T-helper 2 cell treated with Interferon-gamma antibody and Interleukin-4, amounts not matched to agents 100 ng/mL and 5 ng/mL, for 36 hours (primary cell): ENCODE data around the gene ABTB1. TPM values are rescaled to one million over a fixed set of nuclear protein-coding genes. Genes with fewer than 3 reads are reported as not detected.

Experiments
- intact Hi-C: fragments of 100-400 bp; cut with micrococcal nuclease; formaldehyde crosslinking; loops from one replicate; pipeline ENCODE4 v1.15.1; 2023
- total RNA-seq: library from RNA; stranded (reverse); gene quantifications from 2 replicates; pipeline ENCODE4 v1.2.3, GENCODE V29; 2022

The ABTB1 gene
- total RNA-seq, 1 donor from 2014 or later: 22.0 TPM

DNA sequence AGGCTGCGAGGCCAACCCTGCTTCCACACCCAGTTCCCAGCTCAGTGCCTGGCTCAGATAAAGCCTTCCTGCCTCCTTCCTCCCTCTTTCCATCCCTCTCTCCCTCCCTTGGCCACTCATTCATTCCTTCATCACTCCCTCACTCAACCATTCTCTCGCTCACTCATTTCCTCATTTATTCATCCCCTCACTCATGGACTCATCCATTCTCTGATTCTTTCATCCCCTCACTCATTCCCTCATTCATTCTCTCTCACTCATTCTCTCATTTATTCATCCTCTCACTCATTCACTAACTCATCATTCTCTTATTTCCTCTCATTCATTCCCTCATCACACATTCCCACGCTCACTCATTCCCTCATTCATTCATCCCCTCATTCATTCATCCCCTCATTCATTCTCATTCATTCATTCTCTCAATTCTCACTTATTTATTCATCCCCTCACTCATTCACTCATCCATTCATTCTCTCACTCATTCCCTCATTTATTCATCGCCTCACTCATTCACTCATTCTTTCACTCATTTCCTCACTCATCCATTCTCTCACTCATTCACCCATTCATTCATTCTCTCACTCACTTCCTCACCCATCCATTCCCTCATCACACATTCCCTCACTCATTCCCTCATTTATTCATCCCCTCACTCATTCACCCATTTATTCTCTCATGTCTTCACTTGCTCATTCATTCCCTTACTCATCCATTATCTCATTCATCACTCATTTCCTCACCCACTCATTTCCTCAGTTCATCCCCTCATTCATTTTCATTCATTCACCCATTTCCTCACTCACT is 13.2 kb downstream of the ABTB1 start:
- intact Hi-C loops: no loop called here

DNA sequence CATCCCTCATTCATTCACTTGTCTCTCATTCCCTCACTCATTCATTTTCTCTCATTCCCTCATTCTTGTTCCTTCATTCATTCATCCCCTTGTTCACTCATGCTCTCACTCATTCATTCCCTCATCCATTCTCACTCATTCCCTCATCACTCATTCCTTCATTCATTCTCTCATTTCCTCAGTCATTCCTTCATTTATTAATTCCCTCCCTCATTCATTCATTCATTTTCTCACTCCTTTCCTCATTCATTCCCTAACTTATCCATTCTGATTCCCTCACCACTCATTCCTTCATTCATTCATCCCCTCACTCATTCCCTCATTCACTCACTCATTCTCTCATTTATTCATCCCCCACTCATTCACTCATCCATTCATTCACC is 13.8 kb downstream of the ABTB1 start:
- intact Hi-C loops: no loop called here

DNA sequence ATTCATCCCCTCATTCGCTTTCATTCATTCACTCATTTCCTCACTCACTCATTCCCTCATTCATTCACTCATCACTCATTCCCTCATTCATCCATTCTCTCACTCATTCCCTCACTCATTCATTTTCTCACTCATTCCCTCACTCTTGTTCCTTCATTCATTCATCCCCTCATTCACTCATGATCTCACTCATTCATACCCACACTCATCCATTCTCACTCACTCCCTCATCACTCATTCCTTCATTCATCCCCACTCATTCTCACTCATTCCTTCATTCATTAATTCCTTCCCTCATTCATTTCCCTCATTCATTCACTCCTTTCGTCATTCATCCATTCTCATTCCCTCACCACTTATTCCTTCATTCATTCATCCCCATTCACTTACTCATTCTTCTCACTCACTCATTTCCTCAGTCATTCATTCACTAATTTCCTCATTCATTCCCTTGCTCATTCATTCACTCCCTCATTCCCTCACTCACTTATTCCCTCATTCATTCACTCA is 14.5 kb downstream of the ABTB1 start:
- intact Hi-C loops: no loop called here

DNA sequence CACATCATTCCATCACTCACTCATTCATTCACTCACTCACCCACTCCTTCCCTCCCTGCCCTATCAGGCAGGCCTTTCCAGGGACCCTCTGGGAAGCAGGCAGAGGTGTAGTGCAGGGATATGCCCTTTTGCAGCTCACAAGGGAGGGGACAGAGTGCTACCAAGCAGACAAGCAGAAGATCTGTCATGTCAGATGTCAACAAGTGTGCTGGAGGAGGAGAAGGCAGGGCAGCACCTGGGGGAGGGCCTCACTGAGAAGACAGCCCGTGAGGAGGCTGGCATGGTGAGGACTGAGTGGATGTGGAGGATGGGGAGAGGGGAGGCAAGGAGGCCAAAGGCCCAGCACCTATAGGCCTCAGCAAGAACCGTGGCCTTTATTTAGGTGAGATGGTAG is 15.3 kb downstream of the ABTB1 start:
- intact Hi-C loops: no loop called here

DNA sequence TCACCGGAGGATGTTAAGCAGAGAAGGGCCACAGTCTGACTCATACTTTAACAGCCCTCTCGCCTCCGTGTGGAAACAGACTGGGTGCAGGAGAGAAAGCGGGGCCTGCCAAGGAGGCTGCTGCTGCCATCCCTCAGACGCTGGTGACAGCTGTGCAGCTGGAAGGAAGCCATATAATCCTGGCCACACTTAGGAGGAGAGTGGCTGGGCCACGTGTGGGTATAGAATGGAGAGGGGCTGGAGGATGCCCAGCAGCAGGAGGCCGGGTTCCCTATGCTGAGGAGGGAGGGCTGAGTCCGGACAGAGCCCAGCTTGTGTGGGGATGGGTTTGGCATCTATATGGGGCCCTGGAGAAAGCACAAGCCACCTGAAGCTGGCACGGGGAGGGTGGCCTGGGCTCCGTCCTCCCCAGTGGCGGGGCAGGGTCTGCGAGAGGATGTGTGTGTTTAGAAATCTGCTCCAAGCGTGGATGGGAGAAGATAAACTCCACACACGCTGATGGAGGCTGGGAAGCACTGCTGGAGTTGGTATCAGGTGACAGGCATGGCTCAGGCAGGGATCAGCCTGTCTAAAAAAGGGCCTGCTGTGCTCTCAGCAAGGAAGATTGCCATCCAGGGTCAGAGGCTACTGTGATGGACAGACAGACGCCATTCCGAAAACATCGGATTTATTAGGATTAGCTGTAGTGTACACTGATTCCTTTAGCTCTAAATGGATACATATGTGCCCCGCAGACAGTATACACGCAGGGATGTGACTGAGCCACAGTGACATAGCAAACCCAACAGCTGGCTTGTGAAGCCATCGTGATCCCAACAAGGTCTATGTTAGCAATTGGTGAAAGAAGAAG is 15.9 kb downstream of the ABTB1 start:
- intact Hi-C loops: no loop called here

DNA sequence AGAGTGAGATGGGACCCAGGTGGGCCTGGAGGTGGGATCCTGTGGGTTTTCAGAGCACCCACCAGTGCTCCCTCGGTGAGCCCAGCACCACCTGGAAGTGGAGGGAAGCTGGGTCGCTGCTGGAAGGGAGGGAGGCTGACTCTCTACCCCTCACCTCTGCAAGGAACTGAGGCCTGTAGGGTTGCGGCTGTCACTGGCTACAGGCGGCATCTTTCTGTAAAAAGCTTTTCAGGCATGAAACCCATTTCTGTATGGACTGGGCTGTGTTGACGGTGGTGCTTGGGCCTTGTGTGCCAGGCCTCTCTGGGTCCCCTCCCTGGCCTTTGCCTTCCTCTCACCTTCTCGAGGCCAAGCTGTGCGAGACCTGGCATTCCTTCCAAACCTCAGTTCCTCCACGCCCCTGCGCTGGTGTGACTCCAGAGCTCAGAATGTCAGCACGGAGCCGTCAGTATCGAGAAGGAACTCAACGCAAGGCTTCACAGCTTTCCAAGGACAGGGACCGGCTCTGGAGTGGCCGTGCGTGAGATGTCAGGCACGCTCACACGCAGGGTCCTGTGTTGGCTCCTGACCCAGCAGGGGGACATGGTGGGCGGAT is 16.6 kb downstream of the ABTB1 start:
- intact Hi-C loops: no loop called here

DNA sequence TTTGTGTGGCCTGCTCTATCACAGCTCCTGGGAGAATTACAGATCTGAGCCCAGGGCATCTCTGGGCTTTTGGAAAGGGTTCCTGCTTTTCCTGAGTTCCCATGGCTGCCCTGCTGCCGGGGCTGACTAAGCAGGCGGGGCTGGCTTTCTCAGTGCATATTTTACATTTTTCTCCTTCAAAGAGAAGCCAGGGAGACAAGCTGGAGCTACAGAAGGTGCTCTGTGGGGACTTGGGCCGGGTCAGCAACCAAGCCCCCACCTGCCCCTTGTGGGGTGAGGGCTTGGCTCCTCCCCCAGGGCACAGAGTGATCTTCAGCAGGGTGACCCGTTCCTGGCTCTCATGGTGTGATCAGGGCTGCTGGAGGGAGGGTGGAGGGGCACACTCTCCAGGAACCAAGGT is 17.4 kb downstream of the ABTB1 start:
- intact Hi-C loops: loop anchor here (5.0 kb wide), 1 partner anchor 113 kb away; no protein-coding TSS in a partner anchor

DNA sequence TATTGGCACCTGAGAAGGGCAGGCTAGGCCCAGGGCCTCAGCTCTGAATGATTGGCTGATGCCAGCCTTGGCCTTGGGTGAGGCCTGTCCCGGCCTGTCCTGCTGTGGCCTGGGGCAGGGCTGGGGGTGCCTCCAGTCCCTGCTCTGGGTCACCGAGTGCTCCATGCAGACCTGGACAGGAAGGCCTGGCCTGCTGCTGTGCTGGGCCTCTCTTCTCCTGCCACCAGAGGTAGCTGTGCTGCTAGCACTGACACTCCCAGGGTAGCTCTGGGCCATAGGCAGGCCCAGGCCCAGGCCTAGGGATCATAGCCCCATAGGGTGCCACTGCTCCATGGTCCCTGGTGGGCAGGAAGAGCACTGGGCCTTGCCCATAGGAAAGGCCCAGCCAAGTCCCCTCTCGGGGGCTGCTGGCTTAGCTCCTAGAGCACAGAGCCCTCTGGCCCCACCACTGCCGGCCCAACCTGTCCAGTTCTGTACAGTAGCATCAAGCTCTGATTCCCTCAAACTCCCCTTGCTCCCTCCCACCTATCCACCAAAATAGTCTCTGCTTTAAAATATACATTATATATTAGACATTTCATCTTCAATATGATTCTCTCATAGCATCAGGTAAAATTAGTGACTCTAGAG is 18.2 kb downstream of the ABTB1 start:
- intact Hi-C loops: loop anchor here (5.0 kb wide), 1 partner anchor 114 kb away; no protein-coding TSS in a partner anchor

DNA sequence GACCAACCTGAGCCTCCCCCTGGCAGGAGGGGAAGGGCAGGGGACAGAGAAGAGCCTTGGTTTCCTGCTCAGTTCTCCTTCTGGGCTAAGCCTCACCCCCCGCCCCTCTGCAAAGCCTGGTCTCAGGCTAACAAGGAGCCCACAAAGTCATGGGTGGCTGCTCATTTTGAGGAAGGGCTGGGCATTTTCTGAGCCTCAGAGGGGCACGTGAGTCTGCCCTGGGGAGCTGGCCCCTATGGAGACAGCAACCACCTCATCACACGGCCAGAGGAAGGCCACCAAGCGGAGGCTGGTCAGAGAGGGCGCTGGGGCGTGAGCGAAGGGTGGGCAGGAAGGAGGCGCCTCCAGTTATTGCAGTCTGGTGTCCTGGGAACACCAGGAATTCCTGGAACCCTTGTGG is 18.7 kb downstream of the ABTB1 start:
- intact Hi-C loops: loop anchor here (5.0 kb wide), 1 partner anchor 114 kb away; no protein-coding TSS in a partner anchor

DNA sequence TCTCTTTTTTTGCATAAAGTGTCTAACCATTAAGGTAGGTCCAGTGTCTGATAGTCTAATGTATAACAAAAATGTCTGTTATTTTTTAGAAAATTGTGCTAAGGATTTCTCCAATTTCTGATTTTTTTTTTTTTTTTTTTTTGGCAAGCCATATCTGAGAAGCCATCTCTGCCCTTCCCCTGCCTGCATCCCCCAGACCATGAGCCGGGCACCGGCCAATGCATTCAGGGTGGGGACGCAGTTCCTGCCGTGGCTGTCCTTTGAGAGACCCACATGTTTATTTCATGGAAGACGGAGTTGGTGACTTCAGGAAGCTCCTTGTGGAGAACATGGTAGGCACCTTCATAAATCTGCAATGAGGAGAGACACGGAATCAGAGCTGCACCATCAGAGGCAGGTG is 19.2 kb downstream of the ABTB1 start:
- intact Hi-C loops: loop anchor here (5.0 kb wide), 1 partner anchor 115 kb away; no protein-coding TSS in a partner anchor

DNA sequence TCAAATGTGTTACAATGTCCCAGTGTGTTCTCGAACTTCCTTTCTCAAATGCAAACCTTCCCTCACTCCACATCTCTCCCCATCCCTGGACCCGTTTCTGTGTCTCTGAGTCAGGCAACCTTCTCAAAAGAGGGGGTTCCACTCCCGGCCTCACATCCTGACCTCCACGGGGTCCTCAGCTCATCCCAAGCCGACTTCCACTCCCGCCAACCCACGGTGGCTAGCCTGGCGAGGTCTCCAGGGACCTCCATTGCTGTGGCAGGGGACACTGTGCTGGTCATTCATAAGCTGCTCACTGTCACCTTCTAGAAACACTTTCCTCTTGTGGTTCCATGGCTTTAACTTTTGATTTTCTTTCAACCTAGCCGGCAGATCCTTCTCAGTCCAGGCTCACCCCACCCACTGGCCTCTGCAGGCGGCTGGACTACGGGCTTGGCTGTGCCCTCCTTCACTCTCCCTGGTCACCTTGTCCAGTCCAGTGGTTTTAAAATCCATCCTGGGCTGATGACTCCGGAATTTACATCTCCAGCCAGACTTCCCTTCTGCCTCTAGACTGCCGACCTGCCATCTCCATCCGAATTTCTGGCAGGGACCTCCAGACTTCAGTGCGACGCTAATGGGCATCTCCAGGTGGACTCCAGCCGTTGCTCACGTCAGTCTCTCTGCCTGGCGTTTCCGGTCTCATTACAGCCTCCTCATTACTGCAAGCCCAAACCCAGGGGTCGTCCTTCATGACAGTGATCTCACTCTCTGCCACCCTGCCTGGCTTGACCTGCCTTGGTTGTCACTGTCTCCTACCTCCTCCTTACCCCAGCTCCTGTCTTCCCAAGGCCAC is 20.0 kb downstream of the ABTB1 start:
- intact Hi-C loops: loop anchor here (5.0 kb wide), 1 partner anchor 115 kb away; no protein-coding TSS in a partner anchor

DNA sequence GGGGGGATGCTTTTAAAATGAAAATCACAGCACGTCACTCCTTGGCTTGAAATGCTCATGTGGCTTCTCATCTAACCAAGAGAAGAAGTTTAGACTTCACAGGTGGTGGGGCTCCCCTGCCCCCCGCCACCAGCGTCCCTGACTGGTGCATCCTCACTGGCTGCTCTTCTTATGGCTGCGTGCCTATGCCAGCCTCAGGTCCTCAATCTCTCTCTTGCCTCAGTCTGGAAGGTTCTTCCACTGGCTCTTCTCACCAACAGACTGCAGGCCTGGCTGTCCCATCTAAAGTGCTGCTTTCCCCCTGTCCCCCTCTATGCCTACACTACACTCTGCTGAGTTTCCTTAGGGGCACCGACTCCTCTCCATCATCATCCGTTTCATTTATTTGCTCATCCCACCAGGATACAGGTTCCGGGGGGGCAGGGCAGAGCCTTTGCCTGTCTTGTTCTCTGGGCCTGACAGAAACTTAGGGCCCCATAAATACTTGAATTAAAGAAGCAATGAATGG is 20.6 kb downstream of the ABTB1 start:
- intact Hi-C loops: loop anchor here (5.0 kb wide), 1 partner anchor 116 kb away; no protein-coding TSS in a partner anchor

DNA sequence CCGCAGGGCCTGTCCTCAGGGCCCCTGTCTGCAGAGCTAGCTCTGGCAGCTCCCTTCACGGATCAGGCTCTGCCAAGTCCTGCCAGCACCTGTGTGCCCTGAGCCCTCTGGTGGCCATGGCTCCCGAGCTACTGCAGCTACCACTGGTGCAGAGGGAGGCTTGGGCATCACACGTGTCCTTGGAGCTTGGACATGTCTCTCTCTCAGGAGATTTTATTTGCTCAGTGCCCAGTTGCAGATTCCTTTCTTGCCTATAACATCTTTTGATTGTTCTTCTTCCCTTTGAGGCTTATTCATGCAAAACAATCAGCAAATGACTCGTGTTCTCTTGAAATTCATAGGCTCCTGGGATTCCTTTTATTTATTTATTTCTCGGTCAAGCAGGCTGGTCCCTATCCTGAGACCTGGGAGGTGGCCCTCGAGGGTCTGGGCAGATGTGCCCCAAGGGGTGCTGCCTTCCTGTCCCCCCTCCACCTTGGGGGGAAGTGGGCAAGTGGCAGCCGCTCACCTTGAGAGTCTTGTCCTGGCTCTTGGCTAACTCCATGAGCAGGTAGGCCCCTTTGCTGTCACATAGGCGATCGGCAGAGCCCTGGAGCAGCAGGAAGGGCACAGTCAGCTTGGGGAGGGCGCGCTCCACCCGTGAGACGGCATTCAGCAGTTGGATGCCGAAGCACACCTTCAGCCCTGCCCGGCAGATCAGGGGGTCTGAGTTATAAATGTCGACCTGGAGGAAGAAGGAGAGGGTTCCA is 21.9 kb downstream of the ABTB1 start:
- intact Hi-C loops: loop anchor here (1.0 to 5.0 kb wide), 2 partner anchors 42 to 117 kb away; no protein-coding TSS in a partner anchor

DNA sequence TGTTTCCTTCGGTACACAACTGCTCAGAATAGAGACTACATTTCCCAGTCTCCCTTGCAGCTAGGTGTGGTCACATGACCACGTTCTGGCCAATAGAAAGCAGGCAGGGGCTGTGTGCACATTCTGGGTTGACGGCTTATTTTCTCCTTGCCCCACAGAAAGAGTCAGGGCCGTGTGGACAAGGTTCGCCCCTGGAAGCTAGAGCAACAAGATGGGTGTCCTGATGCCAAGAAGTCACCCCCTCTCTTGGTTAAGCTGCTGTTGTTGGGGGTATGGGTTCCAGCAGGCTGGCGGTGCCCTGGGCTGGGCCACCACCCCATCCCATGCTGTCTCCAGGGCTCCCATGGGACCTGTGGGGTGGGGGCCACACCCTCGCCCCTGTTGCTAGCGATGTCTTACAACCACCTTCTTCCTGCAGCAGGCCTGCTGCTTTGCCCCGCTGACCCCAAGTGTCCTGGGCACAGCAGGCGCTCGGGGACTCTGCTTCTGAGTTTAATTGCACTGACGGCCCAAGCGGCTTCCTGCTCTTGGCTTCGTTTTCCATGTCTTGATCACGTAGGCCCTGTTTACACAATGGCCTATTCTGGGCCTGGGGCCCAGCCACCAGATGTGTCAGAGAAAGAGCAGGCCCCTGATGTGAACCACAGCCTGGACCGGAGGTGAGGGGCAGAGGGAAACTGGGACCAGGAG is 24.9 kb downstream of the ABTB1 start:
- intact Hi-C loops: loop anchor here (2.0 kb wide), 1 partner anchor 25 kb away; the partner anchor contains the start of gene ABTB1

DNA sequence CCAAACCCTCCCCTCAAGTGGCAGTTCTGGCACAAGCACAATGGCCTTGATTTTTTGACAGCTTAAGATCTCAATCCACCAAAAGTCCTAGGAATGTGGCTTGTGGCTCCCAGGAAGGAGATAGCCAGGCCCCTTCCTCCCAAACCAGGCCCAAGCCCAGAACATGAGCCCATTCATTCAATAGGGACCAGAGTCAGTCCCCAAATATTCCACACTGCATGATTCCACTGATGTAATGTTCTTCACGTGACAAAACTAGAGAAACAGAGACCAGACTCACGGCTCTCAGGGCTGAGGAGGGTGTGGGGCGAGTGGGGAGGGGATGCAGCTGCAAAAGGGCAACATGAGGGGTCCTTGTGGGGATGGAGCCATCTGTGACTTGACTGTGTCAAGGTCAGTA is 25.5 kb downstream of the ABTB1 start:
- intact Hi-C loops: no loop called here

DNA sequence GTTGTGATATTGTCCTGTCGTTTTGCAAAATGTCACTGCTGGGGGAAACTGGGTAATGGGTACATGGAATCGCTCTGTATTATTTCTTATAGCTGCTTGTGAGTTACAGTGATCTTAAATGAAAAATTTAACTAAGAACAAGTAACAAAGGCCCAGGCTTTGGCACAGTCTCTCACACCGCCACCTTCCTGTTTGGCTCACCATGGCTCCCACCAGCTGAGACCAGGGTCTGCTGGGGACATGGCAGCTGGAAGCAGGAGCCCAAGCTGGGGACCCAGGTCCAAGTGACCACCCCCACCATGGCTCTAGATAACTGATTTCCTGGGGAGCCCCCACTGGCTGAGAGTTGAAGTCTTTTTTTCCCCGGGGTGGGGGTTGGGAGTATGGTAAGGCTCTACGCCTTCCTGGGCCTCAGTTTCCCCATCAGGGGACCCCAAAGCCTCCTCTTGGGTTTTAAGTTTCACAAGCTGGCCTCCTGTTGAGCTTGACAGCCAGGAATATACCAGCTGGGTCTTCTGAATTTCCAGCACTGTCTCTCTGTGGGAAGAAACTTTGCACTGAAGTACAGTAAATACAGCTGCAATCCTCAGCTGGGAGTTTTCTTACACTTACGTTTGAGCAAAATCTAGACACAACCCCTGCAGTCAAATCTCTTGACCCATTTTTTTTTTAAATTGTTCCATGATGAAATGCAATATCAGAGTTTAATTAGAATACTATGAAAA is 26.1 kb downstream of the ABTB1 start:
- intact Hi-C loops: no loop called here

DNA sequence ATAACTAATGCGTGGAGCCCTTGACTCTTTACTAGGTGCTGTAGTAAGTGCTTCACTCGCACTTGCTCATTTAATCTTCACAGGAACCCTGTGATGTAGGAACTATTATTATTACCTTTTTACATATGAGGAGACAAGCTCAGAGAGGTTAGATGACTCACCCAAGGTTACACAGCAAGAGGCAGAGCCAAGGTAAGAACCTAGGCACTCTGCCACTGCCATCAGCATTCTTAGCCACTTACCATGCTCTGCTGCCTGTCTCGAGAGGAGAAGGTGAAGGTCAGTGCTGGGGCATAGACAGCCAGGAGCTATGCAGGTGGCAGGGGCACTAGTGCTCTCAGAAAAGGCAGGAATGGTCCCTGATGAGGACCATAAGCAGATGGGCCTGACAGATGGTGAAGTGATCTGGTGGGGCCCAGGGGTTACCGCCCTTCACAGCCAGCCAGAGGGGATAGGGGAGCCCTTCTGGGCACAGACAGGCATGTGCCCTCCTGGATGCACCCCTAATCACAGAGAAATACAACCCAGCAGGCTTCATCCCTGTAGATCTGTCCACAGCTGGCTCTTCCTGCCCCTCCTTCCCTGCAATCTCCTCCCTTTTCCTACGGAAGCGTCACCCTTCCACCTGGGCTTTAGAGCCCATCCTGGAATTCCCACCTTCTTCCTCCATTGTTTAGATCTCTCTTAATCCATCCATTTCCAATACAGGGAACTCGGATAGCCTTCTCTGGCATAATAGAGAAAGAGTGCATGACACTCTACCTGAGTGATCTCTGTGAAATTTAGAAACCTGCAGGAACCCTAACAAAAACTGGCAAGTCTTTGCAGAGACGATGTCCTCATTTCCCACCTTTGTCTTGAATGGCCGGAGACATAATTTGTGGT is 26.9 kb downstream of the ABTB1 start:
- intact Hi-C loops: no loop called here
